ENCODE results near the gene DTNBP1.

The DTNBP1 gene

DNA sequence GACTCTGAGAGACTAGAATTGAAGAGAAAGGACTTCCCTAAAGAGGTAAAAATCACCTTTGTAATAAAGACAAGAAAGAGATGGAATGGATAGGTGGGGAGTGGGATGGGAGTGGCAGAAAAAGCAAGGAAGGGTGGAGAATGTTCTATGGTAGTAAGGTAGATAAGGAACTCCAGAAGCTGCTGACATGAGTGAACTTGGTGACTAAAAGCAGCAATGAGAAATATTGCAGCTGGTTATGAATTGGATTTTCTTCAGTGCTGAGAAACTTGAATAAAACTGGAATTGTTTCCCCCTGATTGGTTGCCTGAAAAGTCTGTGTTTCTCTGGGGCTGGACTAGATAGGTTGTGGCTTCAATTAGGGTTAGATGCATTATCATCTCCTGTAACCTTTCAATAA lies 15.7 kb upstream of the DTNBP1 start:
- DNase-seq (ENCODE audit: low spot score): no peak
- in situ Hi-C loops (cut with MboI; ENCODE audit: low sequenced_read_pairs, unreplicated experiment): no loop called here
- TF ChIP-seq, protein P1, sequence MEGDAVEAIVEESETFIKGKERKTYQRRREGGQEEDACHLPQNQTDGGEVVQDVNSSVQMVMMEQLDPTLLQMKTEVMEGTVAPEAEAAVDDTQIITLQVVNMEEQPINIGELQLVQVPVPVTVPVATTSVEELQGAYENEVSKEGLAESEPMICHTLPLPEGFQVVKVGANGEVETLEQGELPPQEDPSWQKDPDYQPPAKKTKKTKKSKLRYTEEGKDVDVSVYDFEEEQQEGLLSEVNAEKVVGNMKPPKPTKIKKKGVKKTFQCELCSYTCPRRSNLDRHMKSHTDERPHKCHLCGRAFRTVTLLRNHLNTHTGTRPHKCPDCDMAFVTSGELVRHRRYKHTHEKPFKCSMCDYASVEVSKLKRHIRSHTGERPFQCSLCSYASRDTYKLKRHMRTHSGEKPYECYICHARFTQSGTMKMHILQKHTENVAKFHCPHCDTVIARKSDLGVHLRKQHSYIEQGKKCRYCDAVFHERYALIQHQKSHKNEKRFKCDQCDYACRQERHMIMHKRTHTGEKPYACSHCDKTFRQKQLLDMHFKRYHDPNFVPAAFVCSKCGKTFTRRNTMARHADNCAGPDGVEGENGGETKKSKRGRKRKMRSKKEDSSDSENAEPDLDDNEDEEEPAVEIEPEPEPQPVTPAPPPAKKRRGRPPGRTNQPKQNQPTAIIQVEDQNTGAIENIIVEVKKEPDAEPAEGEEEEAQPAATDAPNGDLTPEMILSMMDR (IDR thresholded peaks at IDR 0.05; ENCODE audit: borderline replicate concordance, control extremely low read depth, extremely low read depth, insufficient read depth, missing control alignments): no peak

DNA sequence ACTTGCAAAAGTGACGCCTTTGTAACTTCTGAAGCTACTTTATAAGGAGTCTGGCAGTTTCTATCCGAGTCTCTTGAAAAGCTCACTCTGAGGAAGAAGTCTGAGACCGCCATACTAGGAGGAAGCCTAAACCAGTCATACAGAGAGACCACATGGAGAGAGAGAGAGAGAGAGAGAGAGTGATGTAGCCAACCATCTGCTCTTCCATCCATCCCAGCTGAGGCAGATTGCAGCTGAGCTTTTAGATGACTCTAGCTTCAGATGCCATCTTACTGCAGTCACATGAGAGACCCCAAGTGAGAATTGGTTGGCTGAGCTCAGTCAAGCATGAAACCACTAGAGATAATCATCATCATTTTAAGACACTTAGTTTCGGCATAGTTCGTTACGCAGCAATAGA lies 15.0 kb upstream of the DTNBP1 start:
- in situ Hi-C loops (cut with MboI; ENCODE audit: low sequenced_read_pairs, unreplicated experiment): no loop called here
- TF ChIP-seq, protein P1 (IDR thresholded peaks at IDR 0.05; ENCODE audit: borderline replicate concordance, control extremely low read depth, extremely low read depth, insufficient read depth, missing control alignments): no peak
- DNase-seq (ENCODE audit: low spot score): no peak

GRCh38 chr6:15675536-15676220 lies 12.8 kb upstream of the DTNBP1 start:
- in situ Hi-C loops (cut with MboI; ENCODE audit: low sequenced_read_pairs, unreplicated experiment): no loop called here
- TF ChIP-seq, protein P1 (IDR thresholded peaks at IDR 0.05; ENCODE audit: borderline replicate concordance, control extremely low read depth, extremely low read depth, insufficient read depth, missing control alignments): no peak
- no peak for DNase-seq (ENCODE audit: low spot score)

GRCh38 chr6:15674690-15675386 lies 12.0 kb upstream of the DTNBP1 start:
- TF ChIP-seq, protein P1 (IDR thresholded peaks at IDR 0.05; ENCODE audit: borderline replicate concordance, control extremely low read depth, extremely low read depth, insufficient read depth, missing control alignments): no peak
- DNase-seq (ENCODE audit: low spot score): no peak
- in situ Hi-C loops (cut with MboI; ENCODE audit: low sequenced_read_pairs, unreplicated experiment): no loop called here

- TF ChIP-seq, protein P1 (IDR thresholded peaks at IDR 0.05; ENCODE audit: borderline replicate concordance, control extremely low read depth, extremely low read depth, insufficient read depth, missing control alignments): no peak
- no peak for DNase-seq (ENCODE audit: low spot score)
- in situ Hi-C loops (cut with MboI; ENCODE audit: low sequenced_read_pairs, unreplicated experiment): no loop called here
Observed at GRCh38 chr6:15673666-15674065, 10.8 kb upstream of the DTNBP1 start.

- TF ChIP-seq, protein P1 (IDR thresholded peaks at IDR 0.05; ENCODE audit: borderline replicate concordance, control extremely low read depth, extremely low read depth, insufficient read depth, missing control alignments): no peak
- no peak for DNase-seq (ENCODE audit: low spot score)
- in situ Hi-C loops (cut with MboI; ENCODE audit: low sequenced_read_pairs, unreplicated experiment): no loop called here
Observed at GRCh38 chr6:15672818-15673217, 10.0 kb upstream of the DTNBP1 start.

Measured in GM13976 (cell line).